H1 (cell line): ENCODE results near the gene DIAPH2.

Experiments used
- ATF2 ChIP-seq: IDR thresholded peaks from 2 replicates; pipeline ENCODE4 v1.6.1; 2012; ENCODE audit warnings: low read length, inconsistent platforms
- CEBPB ChIP-seq: IDR thresholded peaks from 2 replicates; pipeline ENCODE4 v1.6.1; 2012; ENCODE audit warnings: low read depth, low read length
- CHD2 ChIP-seq: IDR thresholded peaks from 2 replicates; pipeline ENCODE4 v1.6.1; 2012; ENCODE audit warnings: low read length, improper control_type of control experiment
- CTCF ChIP-seq, 3 experiments: IDR thresholded peaks; 1 replicate in 2 of 3; 2 replicates in 1 of 3; pipeline versions ENCODE4 v1.5.1 to v1.6.1; 2011; ENCODE audit warnings: low read length in 3 of 3, mild to moderate bottlenecking in 3 of 3, inconsistent platforms in 2 of 3, low read depth in 1 of 3, moderate library complexity in 1 of 3; ENCODE audit not compliant: insufficient read depth in 1 of 3; ENCODE audit errors: control extremely low read depth in 1 of 3
- EP300 ChIP-seq, 2 experiments: IDR thresholded peaks; 1 replicate in 1 of 2; 2 replicates in 1 of 2; pipeline ENCODE4 v1.6.1; 2011 to 2012; ENCODE audit warnings: low read depth in 2 of 2, low read length in 2 of 2, mild to moderate bottlenecking in 2 of 2, borderline replicate concordance in 1 of 2, inconsistent platforms in 1 of 2, moderate library complexity in 1 of 2
- EZH2 ChIP-seq: fragments of 200-600 bp; sonication (generic); IDR thresholded peaks from 2 replicates; pipeline ENCODE4 v1.7.1; 2012; ENCODE audit warnings: low read depth, mild to moderate bottlenecking, moderate library complexity, low read length, inconsistent platforms; ENCODE audit not compliant: severe bottlenecking
- JUN ChIP-seq: IDR thresholded peaks from 2 replicates; pipeline ENCODE4 v1.6.1; 2011; ENCODE audit warnings: low read depth, mild to moderate bottlenecking, improper control_type of control experiment, low read length
- JUND ChIP-seq: IDR thresholded peaks from 2 replicates; pipeline ENCODE4 v1.6.1; 2011; ENCODE audit warnings: mild to moderate bottlenecking, improper control_type of control experiment, low read length
- NRF1 ChIP-seq: IDR thresholded peaks from 2 replicates; pipeline ENCODE4 v1.6.1; 2011; ENCODE audit warnings: mild to moderate bottlenecking, low read depth, low read length, improper control_type of control experiment
- PHF8 ChIP-seq: fragments of 200-600 bp; sonication (generic); conservative IDR thresholded peaks from 2 replicates; pipeline ENCODE4 v1.7.1; 2012; ENCODE audit warnings: low read depth, mild to moderate bottlenecking, inconsistent platforms, low read length, moderate library complexity
- POLR2A ChIP-seq, 2 experiments: IDR thresholded peaks; 1 replicate in 1 of 2; 2 replicates in 1 of 2; pipeline ENCODE4 v1.6.1; 2011; ENCODE audit warnings: low read depth in 2 of 2, low read length in 2 of 2, mild to moderate bottlenecking in 2 of 2; ENCODE audit errors: control extremely low read depth in 1 of 2
- POLR2AphosphoS5 ChIP-seq: IDR thresholded peaks from 2 replicates; pipeline ENCODE4 v1.6.1; 2011; ENCODE audit warnings: low read depth, low read length
- RFX5 ChIP-seq: IDR thresholded peaks from 2 replicates; pipeline ENCODE4 v1.6.1; 2011; ENCODE audit warnings: low read depth, low read length, improper control_type of control experiment, borderline replicate concordance
- TBP ChIP-seq: IDR thresholded peaks from 2 replicates; pipeline ENCODE4 v1.6.1; 2011; ENCODE audit warnings: low read depth, low read length, improper control_type of control experiment

- TF ChIP-seq TBP (no peak), NRF1 (no peak), CTCF (IDR thresholded peaks at IDR 0.05; ENCODE audit: control extremely low read depth in 1 of 3, insufficient read depth in 1 of 3, low read depth in 1 of 3, low read length in 3 of 3) (no peak), EZH2 (no peak), PHF8 (no peak), CHD2 (no peak), CEBPB (no peak), POLR2A (IDR thresholded peaks at IDR 0.05; ENCODE audit: control extremely low read depth in 1 of 2, low read depth in 2 of 2, low read length in 2 of 2) (no peak), JUN (no peak), ATF2 (no peak), RFX5 (no peak), POLR2AphosphoS5 (no peak), EP300 (IDR thresholded peaks at IDR 0.05; ENCODE audit: borderline replicate concordance in 1 of 2, low read depth in 2 of 2, low read length in 2 of 2) (no peak), JUND (no peak)
Measured at GRCh38 chrX:96683997-96684338, 674 bp upstream of the DIAPH2 start.
